Skeletal muscle tissue (tissue), 4 donors: Measurements from ENCODE around the gene FKBP9. TPM values are rescaled to one million over a fixed set of nuclear protein-coding genes. Genes with fewer than 3 reads are reported as not detected.
"Not testable (repeated sequence)": the region's sequence is repeated elsewhere in the genome, so short reads cannot be mapped to it uniquely, and the experiment has no call there.

Source experiments
- H3K27ac ChIP-seq: one replicate; pipeline ENCODE4 v1.7.0; 2013; ENCODE audit warnings: mild to moderate bottlenecking, low read depth, low read length, inconsistent platforms
- H3K27me3 ChIP-seq, 3 donors: one replicate each; pipeline ENCODE4 v1.7.0; 2013; ENCODE audit warnings: low read length in 3 of 3; ENCODE audit not compliant: control insufficient read depth in 3 of 3, insufficient read depth in 3 of 3
- H3K36me3 ChIP-seq, 3 donors: one replicate each; pipeline ENCODE4 v1.7.0; 2013; ENCODE audit warnings: low read length in 3 of 3; ENCODE audit not compliant: control insufficient read depth in 3 of 3, insufficient read depth in 3 of 3
- H3K4me1 ChIP-seq, 3 donors: one replicate each; pipeline ENCODE4 v1.7.0; 2013; ENCODE audit warnings: low read length in 3 of 3, mild to moderate bottlenecking in 3 of 3; ENCODE audit not compliant: control insufficient read depth in 3 of 3, insufficient read depth in 3 of 3
- H3K4me3 ChIP-seq, 3 donors: one replicate each; pipeline ENCODE4 v1.7.0; 2013; ENCODE audit warnings: low read length in 3 of 3
- H3K9ac ChIP-seq, 3 donors: one replicate each; pipeline ENCODE4 v1.7.0; 2013; ENCODE audit warnings: low read length in 3 of 3, mild to moderate bottlenecking in 3 of 3, moderate library complexity in 2 of 3, low read depth in 1 of 3
- H3K9me3 ChIP-seq, 3 donors: one replicate each; pipeline ENCODE4 v1.7.0; 2013; ENCODE audit warnings: low read length in 3 of 3; ENCODE audit not compliant: control insufficient read depth in 3 of 3
- total RNA-seq: library from RNA; depleted of rRNA; stranded (reverse); fragments of >200 nt; gene quantifications from one replicate; pipeline ENCODE4 v1.2.3, GENCODE V29; 2014
- donor health status: Osteomylitis.

Gene FKBP9
- total RNA-seq, 1 donor from 2014 or later, result 176 TPM

DNA sequence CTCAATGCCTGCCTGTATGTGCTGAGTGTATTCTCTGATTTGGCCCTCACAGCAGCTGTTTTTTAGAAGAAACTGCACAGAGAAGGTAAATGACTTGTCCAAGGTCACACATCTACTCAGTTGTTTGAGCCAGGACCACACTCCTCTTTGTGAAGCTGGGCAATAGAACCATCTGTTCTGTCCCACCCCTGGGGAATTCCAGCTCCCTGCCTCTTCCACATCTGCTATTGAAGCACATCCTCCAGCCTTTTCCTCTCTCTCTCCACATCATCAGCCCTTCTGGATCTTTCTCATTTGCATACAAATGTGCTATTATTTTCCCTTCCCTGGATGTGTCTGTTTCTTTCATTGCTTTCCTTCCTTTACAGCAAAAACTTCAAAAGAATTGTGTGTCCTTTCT, 45.9 kb downstream of the FKBP9 start:
- H3K27ac ChIP-seq, H3K9ac ChIP-seq, H3K27me3 ChIP-seq, H3K4me1 ChIP-seq, H3K4me3 ChIP-seq, H3K9me3 ChIP-seq: not testable (repeated sequence)
- H3K36me3 ChIP-seq, result peaks cover 12 to 15% (median 12%) of the 10 kb centered on the region in 3 donors

DNA sequence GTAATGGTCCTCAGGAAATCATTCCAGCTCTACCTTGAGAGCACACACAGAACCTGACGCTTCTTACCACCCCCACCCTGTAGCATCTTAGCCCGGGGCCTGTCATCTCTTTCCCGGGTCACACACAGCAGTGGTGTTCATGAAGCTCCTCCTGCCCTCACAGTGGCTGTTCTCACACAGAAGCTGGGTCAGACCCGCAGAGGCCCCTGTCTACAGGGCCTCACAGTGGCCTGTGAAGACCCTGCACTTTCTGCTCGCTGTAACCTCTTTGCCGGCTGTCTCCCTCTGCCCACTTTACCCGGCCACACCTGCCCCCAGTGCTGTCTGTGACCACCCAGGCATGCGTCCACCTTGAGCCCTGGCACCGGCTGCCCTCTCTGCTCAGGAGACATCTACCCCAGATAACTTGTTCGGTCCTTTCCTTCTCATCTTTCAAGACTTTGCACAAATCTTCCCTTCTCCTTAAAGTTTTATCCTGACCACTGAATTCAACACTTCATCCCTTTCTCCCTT, 46.9 kb downstream of the FKBP9 start:
- H3K9ac ChIP-seq, H3K27ac ChIP-seq, H3K9me3 ChIP-seq, H3K4me1 ChIP-seq, H3K27me3 ChIP-seq, H3K4me3 ChIP-seq: not testable (repeated sequence)
- H3K36me3 ChIP-seq, result peaks cover 12 to 17% (median 12%) of the 10 kb centered on the region in 3 donors

DNA sequence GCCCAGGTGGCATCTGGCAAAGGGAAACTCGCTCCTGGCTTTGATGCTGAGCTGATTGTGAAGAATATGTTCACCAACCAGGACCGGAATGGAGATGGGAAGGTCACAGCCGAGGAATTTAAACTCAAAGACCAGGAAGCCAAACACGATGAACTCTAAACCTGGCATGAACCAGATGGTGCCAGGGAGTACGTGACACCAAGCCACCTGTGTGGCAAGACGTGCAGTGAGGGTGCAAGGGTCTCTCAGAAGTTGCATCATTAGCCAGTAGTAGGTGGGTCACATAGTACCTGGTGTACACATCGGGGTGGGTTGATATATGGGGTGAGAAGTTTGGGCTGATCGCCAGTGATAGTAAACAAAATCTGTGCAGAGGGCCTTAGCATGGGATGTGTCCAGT, 48.0 kb downstream of the FKBP9 start:
- not testable (repeated sequence) for H3K27me3 ChIP-seq, H3K27ac ChIP-seq, H3K9ac ChIP-seq, H3K9me3 ChIP-seq, H3K4me3 ChIP-seq, H3K4me1 ChIP-seq
- H3K36me3 ChIP-seq, result peaks cover 12 to 17% (median 12%) of the 10 kb centered on the region in 3 donors

DNA sequence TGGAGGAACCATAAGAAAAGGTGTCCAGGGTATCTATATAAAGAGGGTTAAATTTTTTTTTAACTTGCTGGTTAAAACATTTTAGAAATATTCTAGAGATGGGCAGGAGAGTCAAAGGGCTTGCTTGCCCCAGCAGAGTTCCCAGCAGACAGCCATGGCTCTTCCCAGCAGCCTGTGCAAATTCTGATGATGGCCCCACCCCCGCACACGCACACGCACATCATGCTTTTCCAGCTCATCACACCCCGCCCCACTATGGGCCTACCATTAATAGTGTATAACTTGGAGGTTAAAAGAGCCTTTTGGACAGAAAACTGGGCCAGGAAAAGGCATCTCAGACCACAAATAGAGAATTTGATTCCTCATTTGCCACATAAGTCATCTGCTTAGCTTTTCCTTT, 48.5 kb downstream of the FKBP9 start:
- not testable (repeated sequence) for H3K27ac ChIP-seq, H3K4me1 ChIP-seq, H3K4me3 ChIP-seq, H3K9ac ChIP-seq, H3K9me3 ChIP-seq, H3K27me3 ChIP-seq
- peaks cover 12 to 17% (median 12%) of the 10 kb centered on the region in 3 donors for H3K36me3 ChIP-seq

DNA sequence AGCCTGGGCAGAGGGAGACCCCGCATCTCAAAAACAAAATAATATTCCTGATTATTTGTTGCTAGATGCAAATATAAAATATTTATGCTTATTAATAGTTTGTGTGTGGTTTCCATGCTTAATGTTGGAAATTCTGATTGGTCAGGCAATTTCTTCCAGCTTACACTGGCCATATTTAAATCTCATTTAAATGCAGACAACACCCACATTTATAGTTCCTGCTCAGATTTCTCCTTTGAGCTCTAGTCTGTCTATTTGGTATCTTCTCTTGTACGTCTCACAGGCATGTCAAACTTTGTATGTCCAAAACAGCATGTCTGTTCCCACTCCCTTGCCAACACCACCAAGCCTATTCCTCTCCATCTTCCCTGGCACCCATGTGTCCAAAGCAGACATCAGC, 52.5 kb downstream of the FKBP9 start:
- Histone ChIP-seq H3K9ac (no peak overlapping the region), H3K9me3 (no peaks in the 10 kb centered on the region), H3K36me3 (peaks cover 18 to 20% (median 20%) of the 10 kb centered on the region in 3 donors), H3K27ac (no peak overlapping the region), H3K4me3 (no peak overlapping the region), H3K4me1 (no peaks in the 10 kb centered on the region), H3K27me3 (no peaks in the 10 kb centered on the region)

DNA sequence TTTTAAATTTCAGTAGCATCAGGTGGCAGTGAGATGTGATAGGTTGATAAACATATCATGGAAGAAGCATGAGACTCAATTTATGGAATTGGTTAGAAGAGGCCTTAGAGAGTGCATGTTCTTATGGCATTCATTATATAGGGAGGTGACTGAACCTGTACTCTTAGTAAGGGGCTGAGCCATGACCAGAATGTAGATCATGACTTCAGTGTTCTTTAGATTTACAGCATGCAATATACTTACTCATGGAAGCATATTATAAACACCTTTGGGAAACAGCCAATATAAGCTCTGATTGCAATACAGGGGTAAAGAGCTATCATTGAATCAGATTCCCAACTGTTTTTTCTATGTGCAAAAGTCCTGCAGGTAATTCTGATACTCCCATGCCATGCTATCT, 55.1 kb downstream of the FKBP9 start:
- Histone ChIP-seq H3K4me3 (no peak overlapping the region), H3K36me3 (peaks cover 23 to 24% (median 24%) of the 10 kb centered on the region in 3 donors), H3K4me1 (no peaks in the 10 kb centered on the region), H3K9ac (no peak overlapping the region), H3K27me3 (no peaks in the 10 kb centered on the region), H3K27ac (no peak overlapping the region), H3K9me3 (no peaks in the 10 kb centered on the region)

DNA sequence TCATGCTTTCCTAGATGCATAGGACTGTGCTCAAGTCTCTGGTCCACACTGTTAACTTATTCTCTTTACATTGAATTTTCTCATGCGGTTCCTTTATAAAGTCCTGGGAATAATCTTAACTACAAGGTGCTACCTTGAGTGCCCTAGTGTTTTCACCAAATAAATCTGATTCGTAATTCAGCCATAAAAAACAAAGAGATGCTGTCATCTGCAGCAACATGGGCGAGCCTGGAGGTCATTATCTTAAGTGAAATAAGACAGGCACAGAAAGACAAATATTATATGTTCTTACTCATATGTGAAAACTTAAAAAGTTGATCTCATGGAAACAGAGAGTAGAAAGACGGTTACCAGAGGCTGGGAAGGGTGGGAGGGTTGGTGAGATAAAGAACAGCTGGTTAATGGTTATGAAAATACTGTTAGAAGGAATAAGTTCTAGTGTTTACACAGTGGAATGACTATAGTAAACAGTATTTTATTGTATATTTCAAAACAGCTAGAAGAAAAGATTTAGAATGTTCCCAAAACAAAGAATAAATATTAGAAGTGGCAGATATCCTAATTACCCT, 67.0 kb downstream of the FKBP9 start:
- Histone ChIP-seq H3K36me3 (peaks cover 8 to 18% (median 16%) of the 10 kb centered on the region in 3 donors), H3K9me3 (no peaks in the 10 kb centered on the region), H3K4me1 (no peaks in the 10 kb centered on the region), H3K4me3 (no peak overlapping the region), H3K27ac (no peak overlapping the region), H3K27me3 (no peaks in the 10 kb centered on the region), H3K9ac (no peak overlapping the region)

DNA sequence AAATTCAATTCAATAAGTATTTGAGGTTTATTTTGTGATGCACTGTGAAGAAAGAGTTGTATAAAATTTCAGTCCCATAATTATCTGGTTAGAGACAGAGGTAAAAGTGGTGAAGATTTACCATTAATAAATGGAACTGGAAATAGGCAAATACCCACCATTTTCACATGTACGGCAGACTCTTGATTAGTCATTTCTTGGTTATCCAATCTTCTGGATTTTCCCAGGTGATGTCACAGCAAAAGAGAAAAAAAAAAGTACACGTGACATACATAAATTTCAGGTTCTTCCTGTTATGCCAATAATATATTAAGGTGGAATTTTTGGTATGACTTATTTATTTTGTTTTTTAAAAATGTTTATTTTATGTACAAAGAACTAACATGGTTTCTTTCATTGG, 78.5 kb downstream of the FKBP9 start:
- Histone ChIP-seq H3K36me3 (no peaks in the 10 kb centered on the region), H3K27me3 (no peaks in the 10 kb centered on the region), H3K9ac (no peak overlapping the region), H3K4me3 (no peak overlapping the region), H3K27ac (no peak overlapping the region), H3K9me3 (no peaks in the 10 kb centered on the region), H3K4me1 (peaks cover 1 to 9% (median 3%) of the 10 kb centered on the region in 3 donors)

DNA sequence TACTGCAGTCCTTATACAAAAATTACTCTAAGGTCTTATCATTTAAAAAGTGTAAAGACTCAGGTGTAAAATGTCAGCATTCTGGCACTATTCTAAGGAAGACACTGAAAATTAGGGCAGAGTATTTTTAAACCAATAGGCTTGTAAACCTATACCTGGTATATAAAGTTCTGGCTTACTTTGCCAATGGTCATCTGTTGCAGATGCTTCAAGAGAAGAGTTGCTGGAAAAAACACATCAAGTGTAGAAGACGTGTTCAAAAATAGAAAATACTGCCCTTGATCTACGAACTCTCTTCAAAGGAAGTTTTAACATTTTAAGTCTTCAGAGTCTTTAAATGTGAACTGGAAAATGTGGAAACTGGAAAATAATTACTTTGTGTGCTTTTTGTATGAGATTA, 81.4 kb downstream of the FKBP9 start:
- peaks cover 8 to 15% (median 8%) of the 10 kb centered on the region in 3 donors for H3K4me1 ChIP-seq

DNA sequence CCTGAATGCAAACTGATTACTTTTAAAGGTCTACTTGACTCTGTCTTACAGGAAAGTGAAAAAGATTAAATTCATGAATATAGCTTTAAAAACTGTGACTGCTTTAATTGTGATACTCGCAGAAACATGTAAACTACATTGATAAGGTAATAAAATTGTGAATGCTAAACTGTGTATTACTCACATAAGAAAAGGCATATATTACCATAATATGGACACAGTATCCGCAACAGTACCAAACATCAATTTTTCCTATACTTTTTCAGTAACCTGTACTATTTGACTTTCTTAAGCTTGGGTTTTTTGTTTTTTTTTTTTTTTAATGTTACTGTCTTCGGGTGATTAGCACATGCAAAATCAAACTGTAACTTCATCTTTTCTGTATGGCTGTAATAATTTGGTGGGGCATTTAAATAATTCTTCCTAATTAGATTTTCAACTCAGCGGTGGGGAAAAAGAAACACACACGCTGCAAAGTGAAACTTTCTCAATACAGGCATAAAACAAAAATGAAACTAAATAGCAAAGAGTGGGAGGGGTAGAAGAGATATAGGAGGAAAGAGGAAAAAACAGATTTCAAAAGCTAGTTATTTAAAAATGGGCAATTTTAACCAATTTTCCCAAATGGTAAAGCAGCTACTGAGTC, 82.1 kb downstream of the FKBP9 start:
- Histone ChIP-seq H3K9ac (peak overlapping the region; percentile 79 to 88 (median 85)), H3K27me3 (no peaks in the 10 kb centered on the region), H3K9me3 (no peaks in the 10 kb centered on the region), H3K4me1 (peaks cover 10 to 18% (median 12%) of the 10 kb centered on the region in 3 donors), H3K36me3 (no peaks in the 10 kb centered on the region), H3K27ac (peak overlapping the region; percentile 80), H3K4me3 (peak overlapping the region; percentile 61 to 89 (median 72))

More for the DNA sequence above, 81.4 kb downstream of the FKBP9 start:
- Histone ChIP-seq H3K27me3 (no peaks in the 10 kb centered on the region), H3K36me3 (no peaks in the 10 kb centered on the region), H3K9me3 (no peaks in the 10 kb centered on the region), H3K4me3 (peak overlapping the region; percentile 61 to 89 (median 72)), H3K9ac (peak overlapping the region; percentile 79 to 88 (median 85)), H3K27ac (peak overlapping the region; percentile 80)
